Measurements from ENCODE around the gene LMO4.

The LMO4 gene

DNA sequence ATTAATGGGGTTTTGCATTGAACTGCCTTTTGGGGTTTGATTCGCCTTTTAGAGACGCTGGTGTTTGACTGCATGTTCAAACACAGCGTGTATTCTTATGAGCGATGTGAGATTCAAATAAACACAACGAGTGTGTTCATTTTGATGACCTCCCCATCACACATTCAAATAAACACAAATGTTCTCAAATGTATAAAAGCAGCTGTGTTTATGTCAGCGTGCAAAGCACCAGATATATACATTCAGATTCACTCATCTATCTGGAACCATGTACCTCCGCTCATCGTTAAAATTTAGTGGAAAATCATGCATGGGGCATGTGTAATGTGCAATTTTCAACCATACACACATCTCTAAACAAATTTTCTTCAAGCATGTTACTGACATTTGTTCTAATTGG is 21.4 kb upstream of the LMO4 start:
- Histone ChIP-seq H3F3A (ENCODE audit: insufficient read depth) (no peaks in the 10 kb centered on the region), H3K36me3 (ENCODE audit: low read length) (no peaks in the 10 kb centered on the region), H4K20me1 (ENCODE audit: low read depth, low read length) (no peaks in the 10 kb centered on the region), H3K9me3 (ENCODE audit: insufficient read depth, low read length) (no peaks in the 10 kb centered on the region), H3K27me3 (ENCODE audit: low read length) (no peaks in the 10 kb centered on the region), H3K9me2 (replicated peaks; ENCODE audit: insufficient read depth, low read length) (no peaks in the 10 kb centered on the region), H3K4me2 (ENCODE audit: low read depth, low read length, poor library complexity, severe bottlenecking) (no peak overlapping the region), H3K4me3 (ENCODE audit: insufficient read depth, low read length, poor library complexity, severe bottlenecking) (no peak overlapping the region), H2AFZ (ENCODE audit: low read depth, low read length, severe bottlenecking) (no peak overlapping the region), H3K9ac (ENCODE audit: low read length) (no peak overlapping the region), H3K79me2 (ENCODE audit: insufficient read depth, low read length) (no peaks in the 10 kb centered on the region), H3K27ac (ENCODE audit: low read depth, low read length) (no peak overlapping the region)
- no peak for TF ChIP-seq EZH2phosphoT487 (conservative IDR thresholded peaks at IDR 0.05; ENCODE audit: low read length)
- TF ChIP-seq, protein P1, sequence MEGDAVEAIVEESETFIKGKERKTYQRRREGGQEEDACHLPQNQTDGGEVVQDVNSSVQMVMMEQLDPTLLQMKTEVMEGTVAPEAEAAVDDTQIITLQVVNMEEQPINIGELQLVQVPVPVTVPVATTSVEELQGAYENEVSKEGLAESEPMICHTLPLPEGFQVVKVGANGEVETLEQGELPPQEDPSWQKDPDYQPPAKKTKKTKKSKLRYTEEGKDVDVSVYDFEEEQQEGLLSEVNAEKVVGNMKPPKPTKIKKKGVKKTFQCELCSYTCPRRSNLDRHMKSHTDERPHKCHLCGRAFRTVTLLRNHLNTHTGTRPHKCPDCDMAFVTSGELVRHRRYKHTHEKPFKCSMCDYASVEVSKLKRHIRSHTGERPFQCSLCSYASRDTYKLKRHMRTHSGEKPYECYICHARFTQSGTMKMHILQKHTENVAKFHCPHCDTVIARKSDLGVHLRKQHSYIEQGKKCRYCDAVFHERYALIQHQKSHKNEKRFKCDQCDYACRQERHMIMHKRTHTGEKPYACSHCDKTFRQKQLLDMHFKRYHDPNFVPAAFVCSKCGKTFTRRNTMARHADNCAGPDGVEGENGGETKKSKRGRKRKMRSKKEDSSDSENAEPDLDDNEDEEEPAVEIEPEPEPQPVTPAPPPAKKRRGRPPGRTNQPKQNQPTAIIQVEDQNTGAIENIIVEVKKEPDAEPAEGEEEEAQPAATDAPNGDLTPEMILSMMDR (IDR thresholded peaks at IDR 0.05; ENCODE audit: insufficient read depth, low read length, poor library complexity, severe bottlenecking), result no peak

DNA sequence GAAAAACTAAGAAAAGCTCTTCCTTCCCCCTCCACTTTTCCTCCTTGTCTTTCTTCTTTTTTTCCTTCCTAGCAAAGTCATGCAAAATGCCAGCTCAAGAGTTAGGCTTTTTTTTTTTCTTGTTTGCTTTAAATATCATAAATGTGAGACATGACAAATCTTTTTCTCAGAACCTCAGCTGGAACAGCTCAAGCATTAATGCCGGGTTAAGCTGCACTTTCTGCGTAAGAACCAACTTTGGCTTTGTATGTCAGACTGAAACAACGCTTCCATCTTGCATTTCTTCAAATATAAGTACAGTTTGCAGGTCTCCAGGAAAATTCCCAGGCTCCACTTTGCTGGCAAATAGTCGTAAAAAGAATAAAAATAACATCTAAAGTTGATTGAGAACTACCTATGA is 20.7 kb upstream of the LMO4 start:
- TF ChIP-seq EZH2phosphoT487 (conservative IDR thresholded peaks at IDR 0.05; ENCODE audit: low read length), result no peak
- TF ChIP-seq, protein P1 (IDR thresholded peaks at IDR 0.05; ENCODE audit: insufficient read depth, low read length, poor library complexity, severe bottlenecking), result no peak
- Histone ChIP-seq H3K27me3 (ENCODE audit: low read length) (no peaks in the 10 kb centered on the region), H3K4me2 (ENCODE audit: low read depth, low read length, poor library complexity, severe bottlenecking) (no peak overlapping the region), H4K20me1 (ENCODE audit: low read depth, low read length) (no peaks in the 10 kb centered on the region), H3K9me2 (replicated peaks; ENCODE audit: insufficient read depth, low read length) (no peaks in the 10 kb centered on the region), H2AFZ (ENCODE audit: low read depth, low read length, severe bottlenecking) (no peak overlapping the region), H3F3A (ENCODE audit: insufficient read depth) (no peaks in the 10 kb centered on the region), H3K27ac (ENCODE audit: low read depth, low read length) (no peak overlapping the region), H3K9me3 (ENCODE audit: insufficient read depth, low read length) (no peaks in the 10 kb centered on the region), H3K4me3 (ENCODE audit: insufficient read depth, low read length, poor library complexity, severe bottlenecking) (no peak overlapping the region), H3K79me2 (ENCODE audit: insufficient read depth, low read length) (no peaks in the 10 kb centered on the region), H3K9ac (ENCODE audit: low read length) (no peak overlapping the region), H3K36me3 (ENCODE audit: low read length) (no peaks in the 10 kb centered on the region)

DNA sequence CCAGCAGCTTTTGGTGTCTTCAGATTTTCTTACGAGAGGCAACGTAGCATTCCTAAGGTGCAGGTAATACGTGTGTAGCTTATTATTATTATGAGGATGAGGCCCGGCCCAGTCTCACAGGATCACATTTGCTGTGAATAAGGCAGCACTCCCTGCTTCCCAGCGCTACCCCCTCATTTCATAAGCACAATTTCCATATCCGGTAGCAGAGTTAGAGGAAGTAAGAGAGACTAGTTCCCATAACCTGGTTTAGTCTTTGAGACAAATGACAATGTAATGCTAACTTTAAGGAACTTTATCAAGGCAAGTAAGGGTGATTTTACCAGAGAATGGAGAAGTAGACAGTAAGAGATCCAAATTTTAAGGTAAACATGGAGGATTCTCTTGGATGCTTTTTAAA is 14.6 kb upstream of the LMO4 start:
- H3K9me3 ChIP-seq (ENCODE audit: insufficient read depth, low read length), result no peaks in the 10 kb centered on the region
- no peaks in the 10 kb centered on the region for H3K27me3 ChIP-seq (ENCODE audit: low read length)
- H2AFZ ChIP-seq (ENCODE audit: low read depth, low read length, severe bottlenecking), result no peak overlapping the region
- H3F3A ChIP-seq (ENCODE audit: insufficient read depth), result no peaks in the 10 kb centered on the region
- TF ChIP-seq, protein P1 (IDR thresholded peaks at IDR 0.05; ENCODE audit: insufficient read depth, low read length, poor library complexity, severe bottlenecking), result no peak
- no peak for TF ChIP-seq EZH2phosphoT487 (conservative IDR thresholded peaks at IDR 0.05; ENCODE audit: low read length)
- H3K36me3 ChIP-seq (ENCODE audit: low read length), result no peaks in the 10 kb centered on the region
- H3K79me2 ChIP-seq (ENCODE audit: insufficient read depth, low read length), result no peaks in the 10 kb centered on the region
- H3K9ac ChIP-seq (ENCODE audit: low read length), result no peak overlapping the region
- no peak overlapping the region for H3K4me3 ChIP-seq (ENCODE audit: insufficient read depth, low read length, poor library complexity, severe bottlenecking)
- H3K27ac ChIP-seq (ENCODE audit: low read depth, low read length), result no peak overlapping the region
- H4K20me1 ChIP-seq (ENCODE audit: low read depth, low read length), result no peaks in the 10 kb centered on the region
- H3K9me2 ChIP-seq (replicated peaks; ENCODE audit: insufficient read depth, low read length), result no peaks in the 10 kb centered on the region
- no peak overlapping the region for H3K4me2 ChIP-seq (ENCODE audit: low read depth, low read length, poor library complexity, severe bottlenecking)
